GM18907 (cell line): ENCODE results near the gene SYNE3.

ENCODE experiments used
- ATAC-seq: cut with Tn5 transposase; IDR thresholded peaks from one replicate; pipeline ENCODE4 v1.9.1; 2021; ENCODE audit warnings: mild to moderate bottlenecking, moderate library complexity; ENCODE audit not compliant: unreplicated experiment

SYNE3 gene

GRCh38 chr14:95516554-95517181 lies at the start of gene SYNE3:
Gene SYNE3, minus strand, starts transcription at chr14:95516650. Its CDS starts 40,829 bp downstream, at chr14:95475821.
- peak; percentile 45 for ATAC-seq

GRCh38 chr14:95564060-95564459 lies 47.6 kb upstream of the SYNE3 start:
- ATAC-seq, result no peak

GRCh38 chr14:95562892-95563685 lies 46.6 kb upstream of the SYNE3 start:
- ATAC-seq, result no peak

GRCh38 chr14:95561001-95561412 lies 44.6 kb upstream of the SYNE3 start:
- peak; percentile 78 for ATAC-seq

- ATAC-seq, result no peak
These were observed 42.8 kb upstream of the SYNE3 start for GRCh38 chr14:95559203-95559602.

- ATAC-seq, result no peak
These were observed 41.4 kb upstream of the SYNE3 start for GRCh38 chr14:95557832-95558231.

- ATAC-seq, result no peak
These were observed 40.8 kb upstream of the SYNE3 start for GRCh38 chr14:95557291-95557690.

GRCh38 chr14:95555053-95555452 lies 38.6 kb upstream of the SYNE3 start:
- ATAC-seq, result no peak

- no peak for ATAC-seq
These were observed 36.7 kb upstream of the SYNE3 start for GRCh38 chr14:95553141-95553540.

- no peak for ATAC-seq
These were observed 35.0 kb upstream of the SYNE3 start for GRCh38 chr14:95551435-95551834.

GRCh38 chr14:95549656-95550585 lies 33.5 kb upstream of the SYNE3 start:
- no peak for ATAC-seq

GRCh38 chr14:95548328-95548929 lies 32.0 kb upstream of the SYNE3 start:
- no peak for ATAC-seq

GRCh38 chr14:95547626-95548327 lies 31.3 kb upstream of the SYNE3 start:
- ATAC-seq, result no peak

GRCh38 chr14:95547272-95547625 lies 30.8 kb upstream of the SYNE3 start:
- no peak for ATAC-seq

- ATAC-seq, result no peak
These were observed 29.2 kb upstream of the SYNE3 start for GRCh38 chr14:95545515-95546168.

- ATAC-seq, result no peak
These were observed 28.1 kb upstream of the SYNE3 start for GRCh38 chr14:95544588-95544987.

- no peak for ATAC-seq
These were observed 26.6 kb upstream of the SYNE3 start for GRCh38 chr14:95543021-95543420.

GRCh38 chr14:95541932-95542930 lies 25.8 kb upstream of the SYNE3 start:
- ATAC-seq, result no peak

- ATAC-seq, result no peak
These were observed 24.9 kb upstream of the SYNE3 start for GRCh38 chr14:95541346-95541745.
